Calu3 (cell line): Measurements from ENCODE around the gene KCNAB1. TPM values are rescaled to one million over a fixed set of nuclear protein-coding genes. Genes with fewer than 3 reads are reported as not detected.

Source experiments
- BruUV-seq: library from RNA; stranded (reverse); fragments of 400-500 nt; replicated peaks from 2 replicates; lab custom pipeline; 2021; lab: Mats Ljungman, UMichigan
- CTCF ChIA-PET: fragments of 300-600 bp; sonication (Branson Sonifier 250); formaldehyde crosslinking; loops from one replicate; lab custom pipeline; 2022; ENCODE audit warnings: antibody characterized with exemption; lab: Charles Lee
- DNase-seq: peaks from one replicate; pipeline ENCODE4 v3.0.0; 2022
- H3K27ac Mint-ChIP-seq: one replicate; pipeline ENCODE4 v1.8.0; 2022; ENCODE audit warnings: mixed read lengths; ENCODE audit not compliant: unreplicated experiment
- H3K27me3 Mint-ChIP-seq: one replicate; pipeline ENCODE4 v1.8.0; 2022; ENCODE audit warnings: mixed read lengths; ENCODE audit not compliant: unreplicated experiment
- H3K36me3 Mint-ChIP-seq: one replicate; pipeline ENCODE4 v1.8.0; 2022; ENCODE audit warnings: mild to moderate bottlenecking, moderate library complexity, mixed read lengths; ENCODE audit not compliant: insufficient read depth, unreplicated experiment
- H3K4me1 Mint-ChIP-seq: one replicate; pipeline ENCODE4 v1.8.0; 2022; ENCODE audit warnings: mild to moderate bottlenecking, low read depth, mixed read lengths; ENCODE audit not compliant: unreplicated experiment
- H3K4me3 Mint-ChIP-seq: one replicate; pipeline ENCODE4 v1.8.0; 2022; ENCODE audit warnings: mild to moderate bottlenecking, low read depth, moderate library complexity, mixed read lengths; ENCODE audit not compliant: unreplicated experiment
- H3K9me3 Mint-ChIP-seq: one replicate; pipeline ENCODE4 v1.8.0; 2022; ENCODE audit warnings: low read depth, mixed read lengths; ENCODE audit not compliant: unreplicated experiment
- CTCF ChIP-seq: fragments of 200-600 bp; IDR thresholded peaks from one replicate; pipeline ENCODE4 v1.8.0; 2022; ENCODE audit warnings: antibody characterized with exemption; ENCODE audit not compliant: unreplicated experiment
- intact Hi-C: fragments of 100-400 bp; cut with micrococcal nuclease; formaldehyde crosslinking; loops from one replicate; pipeline ENCODE4 v1.10.0; 2022; ENCODE audit not compliant: unreplicated experiment
- total RNA-seq: library from RNA; stranded (reverse); gene quantifications from 2 replicates; pipeline ENCODE4 v1.2.3, GENCODE V29; 2022

KCNAB1 gene
- total RNA-seq, 1 experiment from 2014 or later = 1.6 TPM

- Mint-ChIP-seq H3K36me3 (peaks cover 64% of the 10 kb centered on the region), H3K27ac (peak overlapping the region; percentile 35), H3K27me3 (no peaks in the 10 kb centered on the region), H3K9me3 (no peaks in the 10 kb centered on the region), H3K4me1 (peaks cover 22% of the 10 kb centered on the region), H3K4me3 (peak overlapping the region; percentile 3)
- no peak for DNase-seq
- intact Hi-C loops = loop anchor here (2.0 to 5.0 kb wide), 3 partner anchors 137 to 601 kb away; partner anchors contain the start of gene TIPARP
- no TSS peak for BruUV-seq
- no peak for TF ChIP-seq CTCF
- CTCF ChIA-PET = interaction anchor here (0.5 to 1.7 kb wide), 25 partner anchors 8 to 666 kb away, joined by 3 to 28 read pairs (median 4); partner anchors contain the start of genes SSR3 and TIPARP
Measured at GRCh38 chr3:156535798-156536197, 415.4 kb downstream of the KCNAB1 start.

- intact Hi-C loops = loop anchor here (5.0 kb wide), 1 partner anchor 136 kb away; the partner anchor contains the start of gene TIPARP
- TF ChIP-seq CTCF = no peak
- H3K4me3 Mint-ChIP-seq = no peak overlapping the region
- H3K27ac Mint-ChIP-seq = no peak overlapping the region
- no peaks in the 10 kb centered on the region for H3K9me3 Mint-ChIP-seq
- peaks cover 72% of the 10 kb centered on the region for H3K36me3 Mint-ChIP-seq
- no peak for DNase-seq
- CTCF ChIA-PET = interaction anchor here (0.5 kb wide), 1 partner anchor 18 kb away, joined by 3 read pairs; the partner anchor contains the start of gene SSR3
- H3K27me3 Mint-ChIP-seq = no peaks in the 10 kb centered on the region
- BruUV-seq = no TSS peak
- H3K4me1 Mint-ChIP-seq = peaks cover 22% of the 10 kb centered on the region
Measured at GRCh38 chr3:156536524-156537316, 416.3 kb downstream of the KCNAB1 start.

- no TSS peak for BruUV-seq
- intact Hi-C loops = loop anchor here (5.0 kb wide), 1 partner anchor 133 kb away; the partner anchor contains the start of gene TIPARP
Measured at GRCh38 chr3:156539051-156539450, 418.7 kb downstream of the KCNAB1 start.

GRCh38 chr3:156539802-156540201, 419.4 kb downstream of the KCNAB1 start:
- no peaks in the 10 kb centered on the region for H3K9me3 Mint-ChIP-seq
- peaks cover 22% of the 10 kb centered on the region for H3K4me1 Mint-ChIP-seq
- no peak for TF ChIP-seq CTCF
- no peaks in the 10 kb centered on the region for H3K27me3 Mint-ChIP-seq
- BruUV-seq = no TSS peak
- no peak overlapping the region for H3K27ac Mint-ChIP-seq
- peaks cover 74% of the 10 kb centered on the region for H3K36me3 Mint-ChIP-seq
- intact Hi-C loops = loop anchor here (5.0 kb wide), 2 partner anchors 132 to 277 kb away; partner anchors contain the start of gene TIPARP
- no peak for DNase-seq
- H3K4me3 Mint-ChIP-seq = no peak overlapping the region
- CTCF ChIA-PET = interaction anchor here (0.6 kb wide), 1 partner anchor 557 kb away, joined by 3 read pairs; no protein-coding TSS in a partner anchor

More at GRCh38 chr3:156539051-156539450, 418.7 kb downstream of the KCNAB1 start:
- Mint-ChIP-seq H3K36me3 (peaks cover 78% of the 10 kb centered on the region), H3K4me1 (peaks cover 22% of the 10 kb centered on the region), H3K4me3 (no peak overlapping the region), H3K27ac (no peak overlapping the region), H3K9me3 (no peaks in the 10 kb centered on the region), H3K27me3 (no peaks in the 10 kb centered on the region)
- CTCF ChIA-PET = no interaction called here
- DNase-seq = no peak
- no peak for TF ChIP-seq CTCF
